HEK293 (cell line): Measurements from ENCODE around the gene ATP6V1F.

ENCODE experiments used
- CTCF ChIA-PET: fragments of 350-600 bp; formaldehyde crosslinking; extraction: SDS; loops from one replicate; lab custom pipeline; 2021; ENCODE audit warnings: antibody characterized with exemption; lab: Yijun Ruan, JAX
- POLR2A ChIA-PET: fragments of 300-600 bp; formaldehyde crosslinking; extraction: SDS; loops from one replicate; lab custom pipeline; 2020; ENCODE audit warnings: antibody characterized with exemption, inconsistent platforms; lab: Yijun Ruan, JAX
- H3K27ac ChIP-seq: fragments of 200-500 bp; sonication (Bioruptor generic); 2 replicates; pipeline ENCODE4 v1.5.1; 2014; ENCODE audit warnings: low read depth, low read length, control low read depth, inconsistent platforms; ENCODE audit errors: extremely low read depth
- H3K36me3 ChIP-seq, 2 experiments: fragments of 200-500 bp in 1 of 2; sonication (Bioruptor generic) in 1 of 2; 1 replicate in 1 of 2; 2 replicates in 1 of 2; pipeline ENCODE4 v1.5.1; 2014 to 2017; ENCODE audit warnings: inconsistent platforms in 2 of 2, low read length in 2 of 2; ENCODE audit not compliant: control insufficient read depth in 2 of 2, insufficient read depth in 1 of 2
- H3K4me1 ChIP-seq: fragments of 200-500 bp; sonication (Bioruptor generic); 2 replicates; pipeline ENCODE4 v1.5.1; 2014; ENCODE audit warnings: mild to moderate bottlenecking, low read length, inconsistent platforms; ENCODE audit not compliant: control insufficient read depth, insufficient read depth
- H3K4me3 ChIP-seq: 2 replicates; pipeline ENCODE4 v1.5.1; 2011; ENCODE audit warnings: low read depth, mild to moderate bottlenecking, control low read depth, low read length, moderate library complexity
- H3K9me3 ChIP-seq: fragments of 200-500 bp; sonication (Bioruptor generic); 2 replicates; pipeline ENCODE4 v1.5.1; 2014; ENCODE audit warnings: low read depth, low read length, inconsistent platforms; ENCODE audit not compliant: control insufficient read depth, insufficient read depth
- BCL11A ChIP-seq: fragments of 450-650 bp; formaldehyde crosslinking; IDR thresholded peaks from 2 replicates; pipeline ENCODE4 v1.5.1; 2016; ENCODE audit warnings: low read depth, missing biosample characterization, missing genetic modification characterization
- GLI2 ChIP-seq: fragments of 450-650 bp; formaldehyde crosslinking; IDR thresholded peaks from 2 replicates; pipeline ENCODE4; 2017; ENCODE audit warnings: missing biosample characterization, missing genetic modification characterization, low read depth, borderline replicate concordance
- HOXA7 ChIP-seq: sonication (generic); formaldehyde crosslinking; IDR thresholded peaks from 2 replicates; pipeline ENCODE4 v1.8.1; 2022; ENCODE audit warnings: missing genetic modification reagents, borderline replicate concordance
- KLF16 ChIP-seq: fragments of 450-650 bp; formaldehyde crosslinking; IDR thresholded peaks from 2 replicates; pipeline ENCODE4 v1.5.1; 2017; ENCODE audit warnings: missing biosample characterization, missing genetic modification characterization
- KLF8 ChIP-seq: fragments of 450-650 bp; formaldehyde crosslinking; IDR thresholded peaks from 2 replicates; pipeline ENCODE4 v1.5.1; 2016; ENCODE audit warnings: missing biosample characterization, missing genetic modification characterization
- MYNN ChIP-seq: fragments of 450-650 bp; formaldehyde crosslinking; IDR thresholded peaks from 2 replicates; pipeline ENCODE4 v1.5.1; 2016; ENCODE audit warnings: missing biosample characterization, missing genetic modification characterization, borderline replicate concordance
- MZF1 ChIP-seq: fragments of 450-650 bp; formaldehyde crosslinking; IDR thresholded peaks from 2 replicates; pipeline ENCODE4 v1.5.1; 2017; ENCODE audit warnings: missing biosample characterization, missing genetic modification characterization, borderline replicate concordance
- PRDM4 ChIP-seq: fragments of 450-650 bp; formaldehyde crosslinking; IDR thresholded peaks from 2 replicates; pipeline ENCODE4 v1.5.1; 2017; ENCODE audit warnings: missing biosample characterization, missing genetic modification characterization
- RBAK ChIP-seq: fragments of 450-650 bp; formaldehyde crosslinking; IDR thresholded peaks from 2 replicates; pipeline ENCODE4 v1.5.1; 2016; ENCODE audit warnings: missing biosample characterization, missing genetic modification characterization
- SP2 ChIP-seq: fragments of 450-650 bp; formaldehyde crosslinking; IDR thresholded peaks from 2 replicates; pipeline ENCODE4 v1.5.1; 2016; ENCODE audit warnings: missing biosample characterization, missing genetic modification characterization
- ZBTB17 ChIP-seq: fragments of 450-650 bp; formaldehyde crosslinking; IDR thresholded peaks from 2 replicates; pipeline ENCODE4 v1.5.1; 2016; ENCODE audit warnings: missing biosample characterization, missing genetic modification characterization
- ZBTB20 ChIP-seq: fragments of 450-650 bp; formaldehyde crosslinking; IDR thresholded peaks from 2 replicates; pipeline ENCODE4 v1.5.1; 2016; ENCODE audit warnings: missing biosample characterization, missing genetic modification characterization
- ZNF266 ChIP-seq: fragments of 450-650 bp; formaldehyde crosslinking; IDR thresholded peaks from 2 replicates; pipeline ENCODE4 v1.5.1; 2016; ENCODE audit warnings: missing biosample characterization, missing genetic modification characterization, low read depth
- ZNF362 ChIP-seq: fragments of 450-650 bp; formaldehyde crosslinking; IDR thresholded peaks from 2 replicates; pipeline ENCODE4 v1.5.1; 2016; ENCODE audit warnings: missing biosample characterization, missing genetic modification characterization
- ZNF433 ChIP-seq: fragments of 450-650 bp; formaldehyde crosslinking; IDR thresholded peaks from 2 replicates; pipeline ENCODE4 v1.5.1; 2016; ENCODE audit warnings: missing biosample characterization, missing genetic modification characterization, low read depth
- ZNF530 ChIP-seq: fragments of 450-650 bp; formaldehyde crosslinking; IDR thresholded peaks from 2 replicates; pipeline ENCODE4 v1.5.1; 2016; ENCODE audit warnings: low read depth, missing biosample characterization, missing genetic modification characterization
- ZNF600 ChIP-seq: fragments of 450-650 bp; formaldehyde crosslinking; IDR thresholded peaks from 2 replicates; pipeline ENCODE4 v1.5.1; 2016; ENCODE audit warnings: missing biosample characterization, missing genetic modification characterization
- ZNF624 ChIP-seq: fragments of 450-650 bp; formaldehyde crosslinking; IDR thresholded peaks from 2 replicates; pipeline ENCODE4 v1.5.1; 2017; ENCODE audit warnings: missing biosample characterization, missing genetic modification characterization
- ZNF660 ChIP-seq: fragments of 450-650 bp; IDR thresholded peaks from 2 replicates; pipeline ENCODE4 v1.5.1; 2018; ENCODE audit warnings: missing biosample characterization, mild to moderate bottlenecking, missing genetic modification characterization
- ZNF843 ChIP-seq: fragments of 450-650 bp; formaldehyde crosslinking; IDR thresholded peaks from 2 replicates; pipeline ENCODE4 v1.5.1; 2016; ENCODE audit warnings: missing biosample characterization, missing genetic modification characterization
- TF ChIP-seq, protein P1 (sequence below): fragments of 450-650 bp; formaldehyde crosslinking; IDR thresholded peaks from 2 replicates; pipeline ENCODE4; 2016; ENCODE audit warnings: missing biosample characterization, missing genetic modification characterization
- TF ChIP-seq, protein P2 (sequence below): fragments of 450-650 bp; formaldehyde crosslinking; IDR thresholded peaks from 2 replicates; pipeline ENCODE4 v1.5.1; 2016; ENCODE audit warnings: missing biosample characterization, missing genetic modification characterization

The ATP6V1F gene

GRCh38 chr7:128906766-128907559, 44.3 kb downstream of the ATP6V1F start (continued):
- no peak for TF ChIP-seq ZBTB20 (tag by site-specific recombination)
- TF ChIP-seq ZNF624, result no peak
- TF ChIP-seq, all 188 proteins: peak for 0

- POLR2A ChIA-PET, result no interaction called here
- H3K27ac ChIP-seq, result no peak overlapping the region
- H3K9me3 ChIP-seq, result no peaks in the 10 kb centered on the region
- no peak overlapping the region for H3K4me3 ChIP-seq
- H3K4me1 ChIP-seq, result no peaks in the 10 kb centered on the region
- H3K36me3 ChIP-seq, result no peaks in the 10 kb centered on the region
- CTCF ChIA-PET, result interaction anchor here (0.7 kb wide), 2 partner anchors 182 to 265 kb away, joined by 3 read pairs; no protein-coding TSS in a partner anchor
- no peak for TF ChIP-seq GLI2 (tag by site-specific recombination)
- TF ChIP-seq, protein P1, sequence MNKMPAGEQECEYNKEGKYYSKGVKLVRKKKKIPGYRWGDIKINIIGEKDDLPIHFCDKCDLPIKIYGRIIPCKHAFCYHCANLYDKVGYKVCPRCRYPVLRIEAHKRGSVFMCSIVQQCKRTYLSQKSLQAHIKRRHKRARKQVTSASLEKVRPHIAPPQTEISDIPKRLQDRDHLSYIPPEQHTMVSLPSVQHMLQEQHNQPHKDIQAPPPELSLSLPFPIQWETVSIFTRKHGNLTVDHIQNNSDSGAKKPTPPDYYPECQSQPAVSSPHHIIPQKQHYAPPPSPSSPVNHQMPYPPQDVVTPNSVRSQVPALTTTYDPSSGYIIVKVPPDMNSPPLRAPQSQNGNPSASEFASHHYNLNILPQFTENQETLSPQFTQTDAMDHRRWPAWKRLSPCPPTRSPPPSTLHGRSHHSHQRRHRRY, result no peak
- TF ChIP-seq SP2 (tag by site-specific recombination), result peak; percentile 14; the same call in 1 of the 2 replicates
Measured at GRCh38 chr7:128908750-128909624, 46.3 kb downstream of the ATP6V1F start.

- ChIA-PET CTCF (interaction anchor here (0.5 to 0.6 kb wide), 2 partner anchors 308 to 361 kb away, joined by 3 read pairs; no protein-coding TSS in a partner anchor), POLR2A (no interaction called here)
- no peaks in the 10 kb centered on the region for H3K9me3 ChIP-seq
- no peak overlapping the region for H3K27ac ChIP-seq
- H3K36me3 ChIP-seq, result no peaks in the 10 kb centered on the region
- no peaks in the 10 kb centered on the region for H3K4me1 ChIP-seq
- no peak overlapping the region for H3K4me3 ChIP-seq
- TF ChIP-seq BCL11A, result no peak
- no peak for TF ChIP-seq ZNF843 (tag by site-specific recombination)
- TF ChIP-seq KLF8 (tag by site-specific recombination), result 0 out of 2 replicates have a peak, but pooled peaks have one; percentile 35
- TF ChIP-seq, protein P2, sequence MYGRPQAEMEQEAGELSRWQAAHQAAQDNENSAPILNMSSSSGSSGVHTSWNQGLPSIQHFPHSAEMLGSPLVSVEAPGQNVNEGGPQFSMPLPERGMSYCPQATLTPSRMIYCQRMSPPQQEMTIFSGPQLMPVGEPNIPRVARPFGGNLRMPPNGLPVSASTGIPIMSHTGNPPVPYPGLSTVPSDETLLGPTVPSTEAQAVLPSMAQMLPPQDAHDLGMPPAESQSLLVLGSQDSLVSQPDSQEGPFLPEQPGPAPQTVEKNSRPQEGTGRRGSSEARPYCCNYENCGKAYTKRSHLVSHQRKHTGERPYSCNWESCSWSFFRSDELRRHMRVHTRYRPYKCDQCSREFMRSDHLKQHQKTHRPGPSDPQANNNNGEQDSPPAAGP (tag by site-specific recombination), result peak; percentile 61
- no peak for TF ChIP-seq MYNN (tag by site-specific recombination)
- no peak for TF ChIP-seq RBAK
- no peak for TF ChIP-seq MZF1 (tag by site-specific recombination)
- TF ChIP-seq ZNF266 (tag by site-specific recombination), result no peak
- no peak for TF ChIP-seq ZNF362
- no peak for TF ChIP-seq ZNF433 (tag by site-specific recombination)
- no peak for TF ChIP-seq PRDM4 (tag by site-specific recombination)
- no peak for TF ChIP-seq ZNF660 (tag by site-specific recombination)
- TF ChIP-seq ZBTB17 (tag by site-specific recombination), result peak; percentile 94
- TF ChIP-seq ZNF530 (tag by site-specific recombination), result no peak
- no peak for TF ChIP-seq KLF16 (tag by site-specific recombination)
- TF ChIP-seq HOXA7 (CRISPR knock-in tag), result no peak
- TF ChIP-seq ZNF600 (tag by site-specific recombination), result peak; percentile 79; the same call in 1 of the 2 replicates
Measured at GRCh38 chr7:128909625-128910568, 47.2 kb downstream of the ATP6V1F start.
